Lower lobe of right lung (tissue), 2 donors: ENCODE data around the gene TANK. TPM values are rescaled to one million over a fixed set of nuclear protein-coding genes. Genes with fewer than 3 reads are reported as not detected.

Experiments
- ATAC-seq, 2 donors: fragments of 200-7000 bp; cut with Tn5 transposase; one replicate each; pipeline ENCODE4 v1.9.1; 2020 to 2022; ENCODE audit warnings: mild to moderate bottlenecking in 2 of 2, moderate library complexity in 2 of 2
- DNase-seq: peaks from one replicate; pipeline ENCODE4 v3.0.0-alpha.2; 2020
- H3K27ac ChIP-seq: fragments of 200-600 bp; one replicate; pipeline ENCODE4 v1.8.0; 2022
- H3K27me3 ChIP-seq: fragments of 200-600 bp; one replicate; pipeline ENCODE4 v1.8.0; 2022; ENCODE audit warnings: low read depth
- H3K36me3 ChIP-seq: fragments of 200-600 bp; one replicate; pipeline ENCODE4 v1.8.0; 2022; ENCODE audit warnings: mild to moderate bottlenecking
- H3K4me1 ChIP-seq: fragments of 200-600 bp; one replicate; pipeline ENCODE4 v1.8.0; 2022
- H3K4me3 ChIP-seq: fragments of 200-600 bp; one replicate; pipeline ENCODE4 v1.8.0; 2022; ENCODE audit warnings: mild to moderate bottlenecking
- H3K9me3 ChIP-seq: fragments of 200-600 bp; one replicate; pipeline ENCODE4 v1.8.0; 2022
- CTCF ChIP-seq: fragments of 200-600 bp; IDR thresholded peaks from one replicate; pipeline ENCODE4 v1.8.0; 2022; ENCODE audit warnings: antibody characterized with exemption, mild to moderate bottlenecking
- intact Hi-C: fragments of 100-400 bp; cut with DNase I; formaldehyde crosslinking; loops from one replicate; pipeline ENCODE4 v1.11.0; 2022
- total RNA-seq: library from RNA; stranded (reverse); fragmentation: NEBNext Ultra II Directional; extraction: Animal tissue kit (Norgen Biotek cat#: 25700); gene quantifications from one replicate; pipeline ENCODE4 v1.2.1, GENCODE V29; 2021
- donor health status: DM: no; HTN: yes; CAD: no; lungs with severe emphysema.

Gene TANK
- total RNA-seq, 1 donor from 2014 or later = 77.5 TPM

- Histone ChIP-seq H3K27ac (peak overlapping the region; percentile 25), H3K9me3 (no peaks in the 10 kb centered on the region), H3K4me3 (no peak overlapping the region), H3K27me3 (no peaks in the 10 kb centered on the region), H3K36me3 (peaks cover under 1% of the 10 kb centered on the region), H3K4me1 (peaks cover 73% of the 10 kb centered on the region)
- ATAC-seq = no peak
- no peak for TF ChIP-seq CTCF
- intact Hi-C loops = no loop called here
- DNase-seq = no peak
Observed at GRCh38 chr2:161169335-161169734, 9.1 kb downstream of the TANK start.

- Histone ChIP-seq H3K36me3 (no peaks in the 10 kb centered on the region), H3K9me3 (no peaks in the 10 kb centered on the region), H3K27me3 (no peaks in the 10 kb centered on the region), H3K4me1 (peaks cover 63% of the 10 kb centered on the region), H3K4me3 (no peak overlapping the region), H3K27ac (no peak overlapping the region)
- TF ChIP-seq CTCF = no peak
- intact Hi-C loops = no loop called here
- ATAC-seq (no peak), DNase-seq (no peak)
Observed at GRCh38 chr2:161170377-161170776, 10.1 kb downstream of the TANK start.

- Histone ChIP-seq H3K4me1 (peaks cover 54% of the 10 kb centered on the region), H3K9me3 (no peaks in the 10 kb centered on the region), H3K36me3 (no peaks in the 10 kb centered on the region), H3K4me3 (no peak overlapping the region), H3K27ac (no peak overlapping the region), H3K27me3 (no peaks in the 10 kb centered on the region)
- no peak for DNase-seq
- no peak for TF ChIP-seq CTCF
- peak in 1 of 2 donors; percentile 24 for ATAC-seq
- intact Hi-C loops = no loop called here
Observed at GRCh38 chr2:161170958-161171932, 11.0 kb downstream of the TANK start.

- ATAC-seq (no peak), DNase-seq (no peak)
- Histone ChIP-seq H3K9me3 (no peaks in the 10 kb centered on the region), H3K36me3 (no peaks in the 10 kb centered on the region), H3K4me3 (no peak overlapping the region), H3K27me3 (no peaks in the 10 kb centered on the region), H3K27ac (no peak overlapping the region), H3K4me1 (peaks cover 42% of the 10 kb centered on the region)
- intact Hi-C loops = no loop called here
- TF ChIP-seq CTCF = no peak
Observed at GRCh38 chr2:161172901-161173540, 12.8 kb downstream of the TANK start.

GRCh38 chr2:161173541-161174194 lies 13.4 kb downstream of the TANK start:
- no peaks in the 10 kb centered on the region for H3K36me3 ChIP-seq
- no peaks in the 10 kb centered on the region for H3K27me3 ChIP-seq
- H3K4me3 ChIP-seq = no peak overlapping the region
- no peaks in the 10 kb centered on the region for H3K9me3 ChIP-seq
- intact Hi-C loops = no loop called here
- no peak for ATAC-seq
- no peak overlapping the region for H3K27ac ChIP-seq
- no peak for DNase-seq
- no peak for TF ChIP-seq CTCF
- peaks cover 42% of the 10 kb centered on the region for H3K4me1 ChIP-seq
